Endodermal cell (in vitro differentiated cells): ENCODE measurements around the gene ZNF681. TPM values are rescaled to one million over a fixed set of nuclear protein-coding genes. Genes with fewer than 3 reads are reported as not detected.

Experiments
- total RNA-seq, 2 donors: library from RNA; stranded (reverse); fragmentation: NEBNext Ultra II Directional in 1 of 2; extraction: Animal tissue kit (Norgen Biotek cat#: 25700) in 1 of 2; gene quantifications; 2 replicates in 1 of 2; 3 replicates in 1 of 2; pipeline ENCODE4 v1.2.1, GENCODE V29; 2021

The ZNF681 gene
- total RNA-seq, 2 donors from 2014 or later: 3.5 to 11.3 TPM

Other genes starting within 250 kb of the ZNF681 start
- 10 to 100 TPM; 26.7 to 29.9 TPM for gene ZNF675, start 71.7 kb downstream of the ZNF681 start, total RNA-seq
- gene ZNF726, start 156.0 kb upstream of the ZNF681 start, total RNA-seq: 1 to 10 TPM in 1 of 2 donors, not detected in 1; 5.8 TPM